Endothelial cell of umbilical vein (primary cell): ENCODE measurements around the gene CDX1. TPM values are rescaled to one million over a fixed set of nuclear protein-coding genes. Genes with fewer than 3 reads are reported as not detected.

ENCODE experiments used
- BruUV-seq: library from RNA; stranded (reverse); fragments of 400-500 nt; replicated peaks from 2 replicates; lab custom pipeline; 2021; lab: Mats Ljungman, UMichigan
- CTCF ChIA-PET: fragments of 300-600, 350-600 bp; sonication (Branson Sonifier 250); formaldehyde crosslinking; loops from one replicate; lab custom pipeline; 2021; ENCODE audit warnings: antibody characterized with exemption, inconsistent platforms; lab: Charles Lee
- POLR2A ChIA-PET: fragments of 300-600, 350-600 bp; sonication (Branson Sonifier 250); formaldehyde crosslinking; loops from one replicate; lab custom pipeline; 2021; ENCODE audit warnings: antibody characterized with exemption, inconsistent platforms; lab: Charles Lee
- DNase-seq: peaks from one replicate; pipeline ENCODE4 v3.0.0-alpha.2; 2011; ENCODE audit warnings: low read depth, low spot score
- FAIRE-seq: peaks from 2 replicates; lab custom pipeline; 2011; peaks lifted over from hg19 to GRCh38; lab: Jason Lieb, UNC
- H2AFZ ChIP-seq: 2 replicates; pipeline ENCODE4 v1.6.0; 2012; ENCODE audit warnings: low read depth, low read length, control low read depth, inconsistent platforms
- H3K27ac ChIP-seq: 2 replicates; pipeline ENCODE4 v1.5.1; 2011; ENCODE audit warnings: low read depth, mild to moderate bottlenecking, control low read depth, low read length, moderate library complexity; ENCODE audit not compliant: insufficient read depth
- H3K27me3 ChIP-seq, 2 experiments: 2 replicates each; pipeline versions ENCODE4 v1.6.0 to v1.6.1; 2011; ENCODE audit warnings: low read length in 2 of 2, mixed read lengths in 1 of 2; ENCODE audit not compliant: control insufficient read depth in 2 of 2, insufficient read depth in 2 of 2
- H3K36me3 ChIP-seq, 2 experiments: 2 replicates in 1 of 2; 3 replicates in 1 of 2; pipeline ENCODE4 v1.5.1; 2011; ENCODE audit warnings: low read length in 2 of 2, mild to moderate bottlenecking in 1 of 2, moderate library complexity in 1 of 2; ENCODE audit not compliant: control insufficient read depth in 2 of 2, insufficient read depth in 2 of 2; ENCODE audit errors: extremely low read depth in 1 of 2
- H3K4me1 ChIP-seq: 3 replicates; pipeline ENCODE4 v1.5.1; 2011; ENCODE audit warnings: mild to moderate bottlenecking, low read length; ENCODE audit not compliant: control insufficient read depth, insufficient read depth; ENCODE audit errors: extremely low read depth
- H3K4me2 ChIP-seq: 2 replicates; pipeline ENCODE4 v1.6.1; 2011; ENCODE audit warnings: low read length, control low read depth, mixed read lengths; ENCODE audit not compliant: insufficient read depth
- H3K4me3 ChIP-seq, 3 experiments: fragments of 200-600 bp in 1 of 3; sonication (generic), shearing (Covaris generic) in 1 of 3; replicated peaks in 1 of 3; 2 replicates each; pipeline ENCODE4 v1.5.1; 2011 to 2016; ENCODE audit warnings: control low read depth in 3 of 3, low read length in 3 of 3, mild to moderate bottlenecking in 2 of 3, inconsistent platforms in 1 of 3, low read depth in 1 of 3, moderate library complexity in 1 of 3; ENCODE audit not compliant: insufficient read depth in 1 of 3
- H3K79me2 ChIP-seq: 2 replicates; pipeline ENCODE4 v1.6.0; 2012; ENCODE audit warnings: low read length, inconsistent platforms; ENCODE audit not compliant: control insufficient read depth, insufficient read depth
- H3K9ac ChIP-seq: replicated peaks from 2 replicates; pipeline ENCODE3; 2011; ENCODE audit warnings: low read length, control low read depth; ENCODE audit not compliant: insufficient read depth; ENCODE audit errors: extremely low read depth
- H3K9me1 ChIP-seq: replicated peaks from 3 replicates; pipeline ENCODE4 v1.6.0; 2011; ENCODE audit warnings: mild to moderate bottlenecking, low read length; ENCODE audit not compliant: control insufficient read depth, insufficient read depth; ENCODE audit errors: extremely low read depth
- H3K9me3 ChIP-seq: replicated peaks from 2 replicates; pipeline ENCODE4 v1.5.1; 2012; ENCODE audit warnings: low read length, inconsistent platforms; ENCODE audit not compliant: control insufficient read depth, insufficient read depth
- H4K20me1 ChIP-seq: replicated peaks from 2 replicates; pipeline ENCODE3; 2011; ENCODE audit warnings: mild to moderate bottlenecking, low read length; ENCODE audit not compliant: control insufficient read depth, insufficient read depth; ENCODE audit errors: extremely low read depth
- EZH2 ChIP-seq: IDR thresholded peaks from 2 replicates; pipeline ENCODE4 v1.6.1; 2012; ENCODE audit warnings: borderline replicate concordance, low read depth, mild to moderate bottlenecking, moderate library complexity, low read length, inconsistent platforms; ENCODE audit not compliant: severe bottlenecking
- FOS ChIP-seq: IDR thresholded peaks from 2 replicates; pipeline ENCODE4 v1.6.1; 2011; ENCODE audit warnings: mild to moderate bottlenecking, low read length, moderate library complexity, borderline replicate concordance; ENCODE audit not compliant: insufficient read depth
- GATA2 ChIP-seq: IDR thresholded peaks from 2 replicates; pipeline ENCODE4 v1.7.0; 2011; ENCODE audit warnings: low read depth, mild to moderate bottlenecking, moderate library complexity, mixed read lengths, low read length; ENCODE audit not compliant: insufficient read length, insufficient read depth
- JUN ChIP-seq: IDR thresholded peaks from 2 replicates; pipeline ENCODE4 v1.6.1; 2011; ENCODE audit warnings: borderline replicate concordance, low read depth; ENCODE audit not compliant: insufficient read length, insufficient read depth
- MYC ChIP-seq: IDR thresholded peaks from one replicate; pipeline ENCODE4 v1.6.1; 2011; ENCODE audit warnings: mild to moderate bottlenecking, low read depth, low read length
- POLR2A ChIP-seq: IDR thresholded peaks from 2 replicates; pipeline ENCODE4 v1.6.1; 2012; ENCODE audit warnings: low read depth, mild to moderate bottlenecking, control low read depth, low read length
- POLR2AphosphoS5 ChIP-seq: IDR thresholded peaks from 2 replicates; pipeline ENCODE4 v1.6.1; 2012; ENCODE audit warnings: low read depth, mild to moderate bottlenecking, control low read depth, low read length, moderate library complexity; ENCODE audit not compliant: insufficient read depth
- dilution Hi-C: fragments of 300-500 bp; cut with MboI; formaldehyde crosslinking; loops from one replicate; pipeline ENCODE4 v1.15.0; 2019; ENCODE audit warnings: low sequenced_read_pairs; ENCODE audit not compliant: extremely low pct_ligation_motif_present
- intact Hi-C: fragments of 100-400 bp; cut with micrococcal nuclease; formaldehyde crosslinking; loops from one replicate; pipeline ENCODE4 v1.10.0; 2022
- polyA plus RNA-seq, 4 experiments: library from polyadenylated mRNA; depleted of rRNA in 3 of 4; stranded (reverse) in 3 of 4; unstranded in 1 of 4; fragments of >200 nt; gene quantifications; 2 replicates each; pipeline versions ENCODE4 v1.2.1 to v1.2.3, GENCODE V29; 2011 to 2012; ENCODE audit warnings: missing spikeins in 1 of 4
- total RNA-seq: library from RNA; stranded (reverse); gene quantifications from 2 replicates; pipeline ENCODE4 v1.2.3, GENCODE V29; 2021
- TF ChIP-seq, protein P1 (sequence below), 2 donors: IDR thresholded peaks; 1 replicate in 1 of 2; 2 replicates in 1 of 2; pipeline ENCODE4 v1.5.1; 2011; ENCODE audit warnings: low read length in 2 of 2, mild to moderate bottlenecking in 2 of 2, moderate library complexity in 2 of 2, control low read depth in 1 of 2, inconsistent platforms in 1 of 2, low read depth in 1 of 2; ENCODE audit not compliant: insufficient read depth in 1 of 2; ENCODE audit errors: extremely low read depth in 1 of 2
- TF ChIP-seq, protein P2 (sequence below): IDR thresholded peaks from 2 replicates; pipeline ENCODE4 v1.6.1; 2011; ENCODE audit not compliant: insufficient read depth, insufficient read length

The CDX1 gene
- total and polyA plus RNA-seq, 2 donors (not counting 3 experiments of a cell fraction or from before 2014, with no cell fraction given) = not detected

DNA sequence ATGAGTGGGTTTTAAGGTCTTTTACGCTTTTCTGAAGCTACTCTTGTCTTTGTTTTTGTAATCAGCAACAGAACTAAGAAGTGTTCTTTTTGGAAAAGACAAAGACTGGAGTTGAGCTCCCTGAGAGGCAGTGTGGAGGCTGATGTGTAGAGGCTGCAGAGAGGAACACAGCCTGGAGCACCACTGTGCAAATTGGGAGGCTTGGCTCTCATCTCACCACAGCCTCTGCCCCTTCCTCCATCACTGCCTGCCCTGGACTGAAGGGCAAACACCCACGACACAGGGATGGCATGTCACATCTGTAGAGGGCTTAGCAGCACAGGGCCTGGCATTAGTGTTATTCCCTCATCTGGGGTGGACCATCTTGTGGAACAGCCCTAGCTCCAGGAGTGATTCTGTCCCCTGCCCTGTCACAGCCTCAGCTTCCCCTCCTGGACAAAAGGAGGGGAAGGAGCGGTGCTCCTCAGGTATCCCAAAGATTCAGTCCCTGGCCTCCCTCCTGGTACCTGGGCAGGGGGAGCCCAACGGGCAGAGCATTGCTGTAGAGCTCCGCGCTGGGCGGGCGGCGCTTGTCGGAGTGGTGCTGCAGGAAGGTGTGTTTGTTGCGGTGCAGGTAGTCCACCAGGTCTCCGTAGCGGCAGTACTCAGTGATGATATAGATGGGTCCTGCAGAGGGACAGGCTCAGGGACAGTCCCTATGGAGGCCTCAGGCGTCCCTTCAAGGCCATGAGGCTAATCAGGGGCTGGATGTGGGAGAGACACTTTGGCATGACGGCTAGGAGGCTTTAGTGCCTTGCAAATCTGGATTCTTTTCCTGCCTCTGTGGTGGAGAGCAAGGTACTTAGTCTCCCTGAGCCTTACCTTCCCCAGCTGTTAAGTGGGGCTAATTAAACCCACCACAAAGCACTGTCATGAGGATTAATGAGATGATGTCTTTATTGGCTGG is 43.8 kb upstream of the CDX1 start:
- H3K36me3 ChIP-seq = no peaks in the 10 kb centered on the region
- no peaks in the 10 kb centered on the region for H3K27me3 ChIP-seq
- H3K4me2 ChIP-seq = no peak overlapping the region
- FAIRE-seq (no peak), DNase-seq (no peak)
- no peaks in the 10 kb centered on the region for H3K79me2 ChIP-seq
- peaks cover 9% of the 10 kb centered on the region for H3K4me1 ChIP-seq
- dilution Hi-C loops = no loop called here
- ChIA-PET CTCF (interaction anchor here (0.7 to 1.7 kb wide), 7 partner anchors 9 to 289 kb away, joined by 3 to 6 read pairs (median 3); no protein-coding TSS in a partner anchor), POLR2A (no interaction called here)
- H4K20me1 ChIP-seq = no peaks in the 10 kb centered on the region
- no TSS peak for BruUV-seq
- no peak overlapping the region for H3K4me3 ChIP-seq
- H3K9me3 ChIP-seq = no peaks in the 10 kb centered on the region
- no peaks in the 10 kb centered on the region for H3K9me1 ChIP-seq
- TF ChIP-seq POLR2AphosphoS5 (no peak), JUN (no peak), FOS (no peak), POLR2A (no peak), EZH2 (no peak), GATA2 (no peak), MYC (no peak)
- TF ChIP-seq, protein P1, sequence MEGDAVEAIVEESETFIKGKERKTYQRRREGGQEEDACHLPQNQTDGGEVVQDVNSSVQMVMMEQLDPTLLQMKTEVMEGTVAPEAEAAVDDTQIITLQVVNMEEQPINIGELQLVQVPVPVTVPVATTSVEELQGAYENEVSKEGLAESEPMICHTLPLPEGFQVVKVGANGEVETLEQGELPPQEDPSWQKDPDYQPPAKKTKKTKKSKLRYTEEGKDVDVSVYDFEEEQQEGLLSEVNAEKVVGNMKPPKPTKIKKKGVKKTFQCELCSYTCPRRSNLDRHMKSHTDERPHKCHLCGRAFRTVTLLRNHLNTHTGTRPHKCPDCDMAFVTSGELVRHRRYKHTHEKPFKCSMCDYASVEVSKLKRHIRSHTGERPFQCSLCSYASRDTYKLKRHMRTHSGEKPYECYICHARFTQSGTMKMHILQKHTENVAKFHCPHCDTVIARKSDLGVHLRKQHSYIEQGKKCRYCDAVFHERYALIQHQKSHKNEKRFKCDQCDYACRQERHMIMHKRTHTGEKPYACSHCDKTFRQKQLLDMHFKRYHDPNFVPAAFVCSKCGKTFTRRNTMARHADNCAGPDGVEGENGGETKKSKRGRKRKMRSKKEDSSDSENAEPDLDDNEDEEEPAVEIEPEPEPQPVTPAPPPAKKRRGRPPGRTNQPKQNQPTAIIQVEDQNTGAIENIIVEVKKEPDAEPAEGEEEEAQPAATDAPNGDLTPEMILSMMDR (IDR thresholded peaks at IDR 0.05; ENCODE audit: extremely low read depth in 1 of 2, insufficient read depth in 1 of 2, low read depth in 1 of 2, low read length in 2 of 2) = no peak
- TF ChIP-seq, protein P2, sequence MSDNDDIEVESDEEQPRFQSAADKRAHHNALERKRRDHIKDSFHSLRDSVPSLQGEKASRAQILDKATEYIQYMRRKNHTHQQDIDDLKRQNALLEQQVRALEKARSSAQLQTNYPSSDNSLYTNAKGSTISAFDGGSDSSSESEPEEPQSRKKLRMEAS = no peak
- intact Hi-C loops = no loop called here
- no peak overlapping the region for H3K27ac ChIP-seq
- H2AFZ ChIP-seq = no peak overlapping the region
- no peak overlapping the region for H3K9ac ChIP-seq
